HEK293 (cell line): Measurements from ENCODE around the gene MARCHF9.

Experiments
- BCL11A ChIP-seq: fragments of 450-650 bp; formaldehyde crosslinking; IDR thresholded peaks from 2 replicates; pipeline ENCODE4 v1.5.1; 2016; ENCODE audit warnings: low read depth, missing biosample characterization, missing genetic modification characterization
- BCL11B ChIP-seq: fragments of 450-650 bp; formaldehyde crosslinking; IDR thresholded peaks from 2 replicates; pipeline ENCODE4 v1.5.1; 2016; ENCODE audit warnings: low read depth, missing biosample characterization, missing genetic modification characterization
- KLF1 ChIP-seq: fragments of 450-650 bp; formaldehyde crosslinking; IDR thresholded peaks from 2 replicates; pipeline ENCODE4 v1.5.1; 2016; ENCODE audit warnings: missing biosample characterization, missing genetic modification characterization
- KLF16 ChIP-seq: fragments of 450-650 bp; formaldehyde crosslinking; IDR thresholded peaks from 2 replicates; pipeline ENCODE4 v1.5.1; 2017; ENCODE audit warnings: missing biosample characterization, missing genetic modification characterization
- KLF8 ChIP-seq: fragments of 450-650 bp; formaldehyde crosslinking; IDR thresholded peaks from 2 replicates; pipeline ENCODE4 v1.5.1; 2016; ENCODE audit warnings: missing biosample characterization, missing genetic modification characterization
- MYNN ChIP-seq: fragments of 450-650 bp; formaldehyde crosslinking; IDR thresholded peaks from 2 replicates; pipeline ENCODE4 v1.5.1; 2016; ENCODE audit warnings: missing biosample characterization, missing genetic modification characterization, borderline replicate concordance
- PRDM4 ChIP-seq: fragments of 450-650 bp; formaldehyde crosslinking; IDR thresholded peaks from 2 replicates; pipeline ENCODE4 v1.5.1; 2017; ENCODE audit warnings: missing biosample characterization, missing genetic modification characterization
- SP2 ChIP-seq: fragments of 450-650 bp; formaldehyde crosslinking; IDR thresholded peaks from 2 replicates; pipeline ENCODE4 v1.5.1; 2016; ENCODE audit warnings: missing biosample characterization, missing genetic modification characterization
- SP3 ChIP-seq: fragments of 450-650 bp; formaldehyde crosslinking; IDR thresholded peaks from 2 replicates; pipeline ENCODE4 v1.5.1; 2016; ENCODE audit warnings: missing biosample characterization, missing genetic modification characterization
- SP7 ChIP-seq: fragments of 450-650 bp; formaldehyde crosslinking; IDR thresholded peaks from 2 replicates; pipeline ENCODE4 v1.5.1; 2016; ENCODE audit warnings: missing biosample characterization, missing genetic modification characterization
- YY2 ChIP-seq: fragments of 450-650 bp; formaldehyde crosslinking; IDR thresholded peaks from 2 replicates; pipeline ENCODE4 v1.5.1; 2016; ENCODE audit warnings: missing biosample characterization, missing genetic modification characterization
- ZBTB48 ChIP-seq: fragments of 450-650 bp; formaldehyde crosslinking; IDR thresholded peaks from 2 replicates; pipeline ENCODE4 v1.5.1; 2016; ENCODE audit warnings: missing biosample characterization, missing genetic modification characterization
- ZNF157 ChIP-seq: fragments of 450-650 bp; formaldehyde crosslinking; IDR thresholded peaks from 2 replicates; pipeline ENCODE4 v1.5.1; 2016; ENCODE audit warnings: missing biosample characterization, missing genetic modification characterization
- ZNF501 ChIP-seq: fragments of 450-650 bp; formaldehyde crosslinking; IDR thresholded peaks from 2 replicates; pipeline ENCODE4 v1.5.1; 2016; ENCODE audit warnings: missing biosample characterization, missing genetic modification characterization
- ZNF600 ChIP-seq: fragments of 450-650 bp; formaldehyde crosslinking; IDR thresholded peaks from 2 replicates; pipeline ENCODE4 v1.5.1; 2016; ENCODE audit warnings: missing biosample characterization, missing genetic modification characterization
- ZNF624 ChIP-seq: fragments of 450-650 bp; formaldehyde crosslinking; IDR thresholded peaks from 2 replicates; pipeline ENCODE4 v1.5.1; 2017; ENCODE audit warnings: missing biosample characterization, missing genetic modification characterization
- ZNF670 ChIP-seq: fragments of 450-650 bp; formaldehyde crosslinking; IDR thresholded peaks from 2 replicates; pipeline ENCODE4 v1.5.1; 2016; ENCODE audit warnings: missing biosample characterization, missing genetic modification characterization, low read depth
- ZNF692 ChIP-seq: fragments of 450-650 bp; formaldehyde crosslinking; IDR thresholded peaks from 2 replicates; pipeline ENCODE4 v1.5.1; 2016; ENCODE audit warnings: missing biosample characterization, missing genetic modification characterization
- ZNF704 ChIP-seq: fragments of 450-650 bp; formaldehyde crosslinking; IDR thresholded peaks from 2 replicates; pipeline ENCODE4 v1.5.1; 2016; ENCODE audit warnings: missing biosample characterization, missing genetic modification characterization
- ZNF837 ChIP-seq: fragments of 450-650 bp; formaldehyde crosslinking; IDR thresholded peaks from 2 replicates; pipeline ENCODE4 v1.5.1; 2016; ENCODE audit warnings: missing biosample characterization, missing genetic modification characterization
- ZSCAN23 ChIP-seq: fragments of 450-650 bp; formaldehyde crosslinking; IDR thresholded peaks from 2 replicates; pipeline ENCODE4 v1.5.1; 2016; ENCODE audit warnings: missing biosample characterization, missing genetic modification characterization
- ZSCAN30 ChIP-seq: fragments of 450-650 bp; IDR thresholded peaks from 2 replicates; pipeline ENCODE4 v1.5.1; 2018; ENCODE audit warnings: missing biosample characterization, mild to moderate bottlenecking, missing genetic modification characterization, moderate library complexity
- TF ChIP-seq, protein P1 (sequence below): fragments of 450-650 bp; formaldehyde crosslinking; IDR thresholded peaks from 2 replicates; pipeline ENCODE4 v1.5.1; 2016; ENCODE audit warnings: missing biosample characterization, missing genetic modification characterization
- TF ChIP-seq, protein P2 (sequence below): fragments of 450-650 bp; formaldehyde crosslinking; IDR thresholded peaks from 2 replicates; pipeline ENCODE4 v1.5.1; 2016; ENCODE audit warnings: missing biosample characterization, missing genetic modification characterization
- TF ChIP-seq, protein P3 (sequence below): fragments of 450-650 bp; formaldehyde crosslinking; IDR thresholded peaks from 2 replicates; pipeline ENCODE4 v1.5.1; 2017; ENCODE audit warnings: missing biosample characterization, mild to moderate bottlenecking, missing genetic modification characterization, moderate library complexity
- TF ChIP-seq, protein P4 (sequence below): fragments of 450-650 bp; formaldehyde crosslinking; IDR thresholded peaks from 2 replicates; pipeline ENCODE4 v1.5.1; 2016; ENCODE audit warnings: missing biosample characterization, missing genetic modification characterization

MARCHF9 gene

DNA sequence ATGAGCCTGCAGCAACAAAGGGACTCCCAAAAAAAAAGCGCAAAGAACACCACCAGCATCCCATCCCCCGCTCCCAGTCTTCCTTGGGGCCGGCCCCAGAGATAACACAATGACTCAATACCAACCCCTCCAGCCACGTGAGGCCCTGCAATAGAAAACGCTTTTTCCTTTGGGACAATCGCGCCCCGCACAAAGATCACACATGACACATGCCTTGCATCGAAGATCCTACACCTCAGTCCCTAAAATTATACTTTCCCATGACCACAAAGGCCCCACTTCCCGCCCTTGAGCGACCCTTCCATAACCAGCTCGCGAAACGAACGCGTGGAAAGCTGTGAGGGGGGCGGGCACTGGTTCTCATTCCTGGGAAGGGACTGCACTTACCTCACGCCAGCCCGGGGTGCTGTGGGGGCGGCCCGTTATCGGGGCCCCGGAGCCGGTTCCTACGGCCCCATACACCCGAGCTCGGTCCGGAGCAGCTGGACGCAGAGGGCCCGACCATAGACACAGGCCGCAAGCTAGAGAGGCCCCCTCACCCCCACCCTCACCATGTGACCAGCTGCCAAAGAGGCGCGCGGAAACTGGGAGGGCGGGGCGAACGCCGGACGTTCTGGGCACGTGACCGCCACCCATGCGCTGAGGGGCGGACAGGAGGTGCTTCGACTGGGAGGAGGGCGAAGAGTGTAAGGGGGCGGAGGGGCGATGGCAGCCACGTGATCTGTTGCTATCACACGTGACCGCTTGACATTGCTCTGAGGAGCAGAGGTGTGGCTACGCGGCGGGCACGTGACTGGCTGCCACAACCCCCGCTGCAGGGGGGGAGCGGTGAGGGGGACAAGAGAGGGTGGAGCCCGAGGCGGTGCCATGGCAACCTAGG lies 2.9 kb upstream of the MARCHF9 start, which contains the start of gene CDK4 (continued):
- TF ChIP-seq, protein P1, sequence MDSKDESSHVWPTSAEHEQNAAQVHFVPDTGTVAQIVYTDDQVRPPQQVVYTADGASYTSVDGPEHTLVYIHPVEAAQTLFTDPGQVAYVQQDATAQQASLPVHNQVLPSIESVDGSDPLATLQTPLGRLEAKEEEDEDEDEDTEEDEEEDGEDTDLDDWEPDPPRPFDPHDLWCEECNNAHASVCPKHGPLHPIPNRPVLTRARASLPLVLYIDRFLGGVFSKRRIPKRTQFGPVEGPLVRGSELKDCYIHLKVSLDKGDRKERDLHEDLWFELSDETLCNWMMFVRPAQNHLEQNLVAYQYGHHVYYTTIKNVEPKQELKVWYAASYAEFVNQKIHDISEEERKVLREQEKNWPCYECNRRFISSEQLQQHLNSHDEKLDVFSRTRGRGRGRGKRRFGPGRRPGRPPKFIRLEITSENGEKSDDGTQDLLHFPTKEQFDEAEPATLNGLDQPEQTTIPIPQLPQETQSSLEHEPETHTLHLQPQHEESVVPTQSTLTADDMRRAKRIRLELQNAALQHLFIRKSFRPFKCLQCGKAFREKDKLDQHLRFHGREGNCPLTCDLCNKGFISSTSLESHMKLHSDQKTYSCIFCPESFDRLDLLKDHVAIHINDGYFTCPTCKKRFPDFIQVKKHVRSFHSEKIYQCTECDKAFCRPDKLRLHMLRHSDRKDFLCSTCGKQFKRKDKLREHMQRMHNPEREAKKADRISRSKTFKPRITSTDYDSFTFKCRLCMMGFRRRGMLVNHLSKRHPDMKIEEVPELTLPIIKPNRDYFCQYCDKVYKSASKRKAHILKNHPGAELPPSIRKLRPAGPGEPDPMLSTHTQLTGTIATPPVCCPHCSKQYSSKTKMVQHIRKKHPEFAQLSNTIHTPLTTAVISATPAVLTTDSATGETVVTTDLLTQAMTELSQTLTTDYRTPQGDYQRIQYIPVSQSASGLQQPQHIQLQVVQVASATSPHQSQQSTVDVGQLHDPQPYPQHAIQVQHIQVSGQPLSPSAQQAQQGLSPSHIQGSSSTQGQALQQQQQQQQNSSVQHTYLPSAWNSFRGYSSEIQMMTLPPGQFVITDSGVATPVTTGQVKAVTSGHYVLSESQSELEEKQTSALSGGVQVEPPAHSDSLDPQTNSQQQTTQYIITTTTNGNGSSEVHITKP (tag by site-specific recombination): no peak; the same call in 1 of the 2 replicates
- peak; percentile 33; the same call in 1 of the 2 replicates for TF ChIP-seq YY2 (tag by site-specific recombination)
- TF ChIP-seq ZNF157 (tag by site-specific recombination): no peak
- TF ChIP-seq SP7 (tag by site-specific recombination): peak; percentile 89
- TF ChIP-seq, protein P2, sequence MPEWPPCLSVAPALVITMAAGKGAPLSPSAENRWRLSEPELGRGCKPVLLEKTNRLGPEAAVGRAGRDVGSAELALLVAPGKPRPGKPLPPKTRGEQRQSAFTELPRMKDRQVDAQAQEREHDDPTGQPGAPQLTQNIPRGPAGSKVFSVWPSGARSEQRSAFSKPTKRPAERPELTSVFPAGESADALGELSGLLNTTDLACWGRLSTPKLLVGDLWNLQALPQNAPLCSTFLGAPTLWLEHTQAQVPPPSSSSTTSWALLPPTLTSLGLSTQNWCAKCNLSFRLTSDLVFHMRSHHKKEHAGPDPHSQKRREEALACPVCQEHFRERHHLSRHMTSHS (tag by site-specific recombination): no peak
- peak; percentile 27; the same call in 1 of the 2 replicates for TF ChIP-seq ZSCAN23 (tag by site-specific recombination)
- no peak for TF ChIP-seq ZNF704 (tag by site-specific recombination)
- TF ChIP-seq SP3 (tag by site-specific recombination): peak; percentile 100
- TF ChIP-seq ZNF837 (tag by site-specific recombination): no peak
- 0 out of 2 replicates have a peak, but pooled peaks have one; percentile 23 for TF ChIP-seq BCL11A (tag by site-specific recombination)
- TF ChIP-seq KLF1 (tag by site-specific recombination): peak; percentile 98
- TF ChIP-seq ZNF600 (tag by site-specific recombination): peak; percentile 94
- TF ChIP-seq KLF16 (tag by site-specific recombination): peak; percentile 100
- 0 out of 2 replicates have a peak, but pooled peaks have one; percentile 37 for TF ChIP-seq MYNN (tag by site-specific recombination)
- TF ChIP-seq PRDM4 (tag by site-specific recombination): peak; percentile 68; the same call in 1 of the 2 replicates
- TF ChIP-seq ZNF624 (tag by site-specific recombination): no peak
- TF ChIP-seq ZNF670: no peak
- TF ChIP-seq ZNF501 (tag by site-specific recombination): peak; percentile 80
- peak; percentile 75 for TF ChIP-seq BCL11B (tag by site-specific recombination)
- peak; percentile 86 for TF ChIP-seq ZNF692 (tag by site-specific recombination)
- TF ChIP-seq, protein P3, sequence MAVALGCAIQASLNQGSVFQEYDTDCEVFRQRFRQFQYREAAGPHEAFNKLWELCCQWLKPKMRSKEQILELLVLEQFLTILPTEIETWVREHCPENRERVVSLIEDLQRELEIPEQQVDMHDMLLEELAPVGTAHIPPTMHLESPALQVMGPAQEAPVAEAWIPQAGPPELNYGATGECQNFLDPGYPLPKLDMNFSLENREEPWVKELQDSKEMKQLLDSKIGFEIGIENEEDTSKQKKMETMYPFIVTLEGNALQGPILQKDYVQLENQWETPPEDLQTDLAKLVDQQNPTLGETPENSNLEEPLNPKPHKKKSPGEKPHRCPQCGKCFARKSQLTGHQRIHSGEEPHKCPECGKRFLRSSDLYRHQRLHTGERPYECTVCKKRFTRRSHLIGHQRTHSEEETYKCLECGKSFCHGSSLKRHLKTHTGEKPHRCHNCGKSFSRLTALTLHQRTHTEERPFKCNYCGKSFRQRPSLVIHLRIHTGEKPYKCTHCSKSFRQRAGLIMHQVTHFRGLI (tag by site-specific recombination): 0 out of 2 replicates have a peak, but pooled peaks have one; percentile 23
- TF ChIP-seq, protein P4, sequence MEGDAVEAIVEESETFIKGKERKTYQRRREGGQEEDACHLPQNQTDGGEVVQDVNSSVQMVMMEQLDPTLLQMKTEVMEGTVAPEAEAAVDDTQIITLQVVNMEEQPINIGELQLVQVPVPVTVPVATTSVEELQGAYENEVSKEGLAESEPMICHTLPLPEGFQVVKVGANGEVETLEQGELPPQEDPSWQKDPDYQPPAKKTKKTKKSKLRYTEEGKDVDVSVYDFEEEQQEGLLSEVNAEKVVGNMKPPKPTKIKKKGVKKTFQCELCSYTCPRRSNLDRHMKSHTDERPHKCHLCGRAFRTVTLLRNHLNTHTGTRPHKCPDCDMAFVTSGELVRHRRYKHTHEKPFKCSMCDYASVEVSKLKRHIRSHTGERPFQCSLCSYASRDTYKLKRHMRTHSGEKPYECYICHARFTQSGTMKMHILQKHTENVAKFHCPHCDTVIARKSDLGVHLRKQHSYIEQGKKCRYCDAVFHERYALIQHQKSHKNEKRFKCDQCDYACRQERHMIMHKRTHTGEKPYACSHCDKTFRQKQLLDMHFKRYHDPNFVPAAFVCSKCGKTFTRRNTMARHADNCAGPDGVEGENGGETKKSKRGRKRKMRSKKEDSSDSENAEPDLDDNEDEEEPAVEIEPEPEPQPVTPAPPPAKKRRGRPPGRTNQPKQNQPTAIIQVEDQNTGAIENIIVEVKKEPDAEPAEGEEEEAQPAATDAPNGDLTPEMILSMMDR (tag by site-specific recombination): no peak; the same call in 1 of the 2 replicates
- peak; percentile 99 for TF ChIP-seq KLF8
- 0 out of 2 replicates have a peak, but pooled peaks have one; percentile 47 for TF ChIP-seq ZBTB48
- peak; percentile 99 for TF ChIP-seq SP2 (tag by site-specific recombination)
- peak; percentile 78 for TF ChIP-seq ZSCAN30
